ENCODE data around the gene RGS3. TPM values are rescaled to one million over a fixed set of nuclear protein-coding genes. Genes with fewer than 3 reads are reported as not detected.

Gene RGS3
- total RNA-seq, 4 donors from 2014 or later = 16.2 to 75.6 (median 54.9) TPM

- H3K4me1 ChIP-seq = no peaks in the 10 kb centered on the region
- intact Hi-C loops (cut with DNase I; ENCODE audit: low total_unique reads) = no loop called here
- H3K36me3 ChIP-seq = no peaks in the 10 kb centered on the region
These were observed 42.6 kb downstream of the RGS3 start for GRCh38 chr9:113506090-113506589.

GRCh38 chr9:113507256-113507655 is 43.7 kb downstream of the RGS3 start:
- Histone ChIP-seq H3K27me3 (no peaks in the 10 kb centered on the region), H3K4me1 (no peaks in the 10 kb centered on the region), H3K27ac (no peak overlapping the region), H3K4me3 (no peak overlapping the region), H3K9me3 (no peaks in the 10 kb centered on the region), H3K36me3 (no peaks in the 10 kb centered on the region)
- intact Hi-C loops (cut with DNase I; ENCODE audit: low total_unique reads) = no loop called here
- TF ChIP-seq CTCF (IDR thresholded peaks at IDR 0.05) (no peak), POLR2A (IDR thresholded peaks at IDR 0.05) (no peak)
- DNase-seq = no peak

More at GRCh38 chr9:113506090-113506589, 42.6 kb downstream of the RGS3 start:
- no peak for DNase-seq
- no peaks in the 10 kb centered on the region for H3K27me3 ChIP-seq
- TF ChIP-seq CTCF (IDR thresholded peaks at IDR 0.05) (no peak), POLR2A (IDR thresholded peaks at IDR 0.05) (no peak)
- H3K4me3 ChIP-seq = no peak overlapping the region
- H3K27ac ChIP-seq = no peak overlapping the region
- no peaks in the 10 kb centered on the region for H3K9me3 ChIP-seq

GRCh38 chr9:113508111-113508749 is 44.7 kb downstream of the RGS3 start:
- TF ChIP-seq POLR2A (IDR thresholded peaks at IDR 0.05) = no peak
- no peak for TF ChIP-seq CTCF (IDR thresholded peaks at IDR 0.05)
- Histone ChIP-seq H3K4me3 (no peak overlapping the region), H3K36me3 (no peaks in the 10 kb centered on the region), H3K27me3 (no peaks in the 10 kb centered on the region), H3K4me1 (no peaks in the 10 kb centered on the region), H3K27ac (no peak overlapping the region), H3K9me3 (no peaks in the 10 kb centered on the region)
- no peak for DNase-seq
- intact Hi-C loops (cut with DNase I; ENCODE audit: low total_unique reads) = no loop called here

- DNase-seq = no peak
- intact Hi-C loops (cut with DNase I; ENCODE audit: low total_unique reads) = no loop called here
- no peak overlapping the region for H3K27ac ChIP-seq
These were observed 45.9 kb downstream of the RGS3 start for GRCh38 chr9:113509463-113509862.

More at GRCh38 chr9:113509463-113509862, 45.9 kb downstream of the RGS3 start:
- Histone ChIP-seq H3K9me3 (no peaks in the 10 kb centered on the region), H3K27me3 (no peaks in the 10 kb centered on the region), H3K4me3 (no peak overlapping the region), H3K4me1 (no peaks in the 10 kb centered on the region), H3K36me3 (no peaks in the 10 kb centered on the region)
- TF ChIP-seq CTCF (IDR thresholded peaks at IDR 0.05) (no peak), POLR2A (IDR thresholded peaks at IDR 0.05) (no peak)
